H9 (cell line): ENCODE results near the gene ACSF3. TPM values are rescaled to one million over a fixed set of nuclear protein-coding genes. Genes with fewer than 3 reads are reported as not detected.

Experiments
- DNase-seq: peaks from one replicate; pipeline ENCODE4 v3.0.0-alpha.2; 2017
- H2AFZ ChIP-seq: one replicate; pipeline ENCODE4 v1.6.1; 2013; ENCODE audit warnings: mild to moderate bottlenecking, low read length, control low read depth, moderate library complexity
- H2AK5ac ChIP-seq: 2 replicates; pipeline ENCODE4 v1.6.1; 2013; ENCODE audit warnings: low read length, control low read depth, mixed read lengths; ENCODE audit not compliant: insufficient read length
- H2BK120ac ChIP-seq: one replicate; pipeline ENCODE4 v1.6.1; 2013; ENCODE audit warnings: low read depth, mild to moderate bottlenecking, low read length, control low read depth, inconsistent platforms; ENCODE audit not compliant: poor library complexity, severe bottlenecking
- H2BK12ac ChIP-seq: 2 replicates; pipeline ENCODE4 v1.6.1; 2013; ENCODE audit warnings: low read length, control low read depth, mixed read lengths, low read depth; ENCODE audit not compliant: insufficient read length
- H2BK15ac ChIP-seq: 2 replicates; pipeline ENCODE4 v1.6.1; 2013; ENCODE audit warnings: low read depth, low read length, control low read depth
- H2BK20ac ChIP-seq: one replicate; pipeline ENCODE4 v1.6.1; 2013; ENCODE audit warnings: low read depth, mild to moderate bottlenecking, low read length, control low read depth, inconsistent platforms; ENCODE audit not compliant: poor library complexity, severe bottlenecking
- H2BK5ac ChIP-seq: 2 replicates; pipeline ENCODE4 v1.6.1; 2013; ENCODE audit warnings: low read length, control low read depth, mixed read lengths; ENCODE audit not compliant: insufficient read length
- H3K14ac ChIP-seq: 2 replicates; pipeline ENCODE4 v1.6.1; 2013; ENCODE audit warnings: low read length, control low read depth; ENCODE audit not compliant: insufficient read depth
- H3K18ac ChIP-seq: 2 replicates; pipeline ENCODE4 v1.6.1; 2013; ENCODE audit warnings: low read depth, mild to moderate bottlenecking, mixed read lengths, low read length, control low read depth; ENCODE audit not compliant: insufficient read length
- H3K23ac ChIP-seq: 2 replicates; pipeline ENCODE4 v1.6.1; 2013; ENCODE audit warnings: low read length, control low read depth, mixed read lengths, low read depth; ENCODE audit not compliant: insufficient read length
- H3K23me2 ChIP-seq: 2 replicates; pipeline ENCODE4 v1.6.1; 2013; ENCODE audit warnings: low read depth, mild to moderate bottlenecking, mixed read lengths, low read length, control low read depth; ENCODE audit not compliant: insufficient read length, poor library complexity, severe bottlenecking
- H3K27ac ChIP-seq: 2 replicates; pipeline ENCODE4 v1.5.1; 2013; ENCODE audit warnings: low read length, control low read depth, mixed read lengths, low read depth; ENCODE audit not compliant: insufficient read length
- H3K27me3 ChIP-seq: 2 replicates; pipeline ENCODE4 v1.6.1; 2013; ENCODE audit warnings: low read length, control low read depth, inconsistent platforms; ENCODE audit not compliant: insufficient read depth
- H3K4ac ChIP-seq: 2 replicates; pipeline ENCODE4 v1.6.1; 2013; ENCODE audit warnings: low read depth, mild to moderate bottlenecking, control low read depth, inconsistent platforms, low read length, moderate library complexity
- H3K4me1 ChIP-seq: 2 replicates; pipeline ENCODE4 v1.6.1; 2013; ENCODE audit warnings: low read length, control low read depth, inconsistent platforms; ENCODE audit not compliant: insufficient read depth
- H3K4me2 ChIP-seq: 2 replicates; pipeline ENCODE4 v1.6.1; 2013; ENCODE audit warnings: low read length, control low read depth, mixed read lengths; ENCODE audit not compliant: insufficient read length, insufficient read depth
- H3K56ac ChIP-seq: 2 replicates; pipeline ENCODE4 v1.6.1; 2013; ENCODE audit warnings: low read depth, mild to moderate bottlenecking, mixed read lengths, low read length, control low read depth; ENCODE audit not compliant: insufficient read length
- H3K79me1 ChIP-seq: 2 replicates; pipeline ENCODE4 v1.6.1; 2013; ENCODE audit warnings: low read depth, mild to moderate bottlenecking, moderate library complexity, low read length, control low read depth, inconsistent platforms; ENCODE audit not compliant: insufficient read depth, poor library complexity, severe bottlenecking
- H3K79me2 ChIP-seq: 2 replicates; pipeline ENCODE4 v1.6.1; 2013; ENCODE audit warnings: low read length, control low read depth, inconsistent platforms; ENCODE audit not compliant: insufficient read depth
- H3K9ac ChIP-seq: 2 replicates; pipeline ENCODE4 v1.6.1; 2013; ENCODE audit warnings: low read length, control low read depth, mixed read lengths; ENCODE audit not compliant: insufficient read length; ENCODE audit errors: extremely low read depth
- H3K9me3 ChIP-seq: one replicate; pipeline ENCODE4 v1.6.1; 2013; ENCODE audit warnings: low read depth, low read length, inconsistent platforms; ENCODE audit not compliant: control insufficient read depth
- H3T11ph ChIP-seq: one replicate; pipeline ENCODE4 v1.6.1; 2013; ENCODE audit warnings: mild to moderate bottlenecking, low read length, control low read depth, inconsistent platforms
- H4K20me1 ChIP-seq: one replicate; pipeline ENCODE4 v1.6.1; 2013; ENCODE audit not compliant: control insufficient read depth, insufficient read length, insufficient read depth
- H4K5ac ChIP-seq: 2 replicates; pipeline ENCODE4 v1.6.1; 2013; ENCODE audit warnings: low read depth, mild to moderate bottlenecking, mixed read lengths, low read length, control low read depth; ENCODE audit not compliant: insufficient read length
- H4K8ac ChIP-seq: replicated peaks from 2 replicates; pipeline ENCODE4 v1.6.1; 2013; ENCODE audit warnings: low read length, control low read depth, mixed read lengths, low read depth; ENCODE audit not compliant: insufficient read length
- H4K91ac ChIP-seq: 2 replicates; pipeline ENCODE4 v1.6.1; 2013; ENCODE audit warnings: low read depth, mild to moderate bottlenecking, moderate library complexity, mixed read lengths, low read length, control low read depth; ENCODE audit not compliant: insufficient read length
- H3K27ac Mint-ChIP-seq, 3 experiments: 2 replicates in 2 of 3; 3 replicates in 1 of 3; pipeline ENCODE4 v1.8.0; 2020 to 2021; ENCODE audit warnings: mixed read lengths in 3 of 3, mild to moderate bottlenecking in 1 of 3, moderate library complexity in 1 of 3
- H3K27me3 Mint-ChIP-seq: 2 replicates; pipeline ENCODE4 v1.8.0; 2021; ENCODE audit warnings: low read depth, mild to moderate bottlenecking, moderate library complexity, mixed read lengths
- H3K36me3 Mint-ChIP-seq, 3 experiments: 2 replicates in 2 of 3; 3 replicates in 1 of 3; pipeline ENCODE4 v1.8.0; 2020 to 2021; ENCODE audit warnings: low read depth in 3 of 3, mixed read lengths in 3 of 3; ENCODE audit not compliant: insufficient read depth in 1 of 3
- H3K4me1 Mint-ChIP-seq, 2 experiments: 2 replicates each; pipeline ENCODE4 v1.8.0; 2020; ENCODE audit warnings: mixed read lengths in 2 of 2
- H3K4me3 Mint-ChIP-seq, 2 experiments: 2 replicates in 1 of 2; 3 replicates in 1 of 2; pipeline ENCODE4 v1.8.0; 2020 to 2021; ENCODE audit warnings: mild to moderate bottlenecking in 2 of 2, mixed read lengths in 2 of 2, moderate library complexity in 1 of 2
- H3K9me3 Mint-ChIP-seq, 2 experiments: 2 replicates in 1 of 2; 3 replicates in 1 of 2; pipeline ENCODE4 v1.8.0; 2020; ENCODE audit warnings: mild to moderate bottlenecking in 2 of 2, mixed read lengths in 2 of 2, moderate library complexity in 1 of 2
- WGBS: extraction: QIAGEN DNeasy Blood & Tissue Kit; methylation state at CpG from one replicate; pipeline ENCODE4 v1.1.7; 2013; ENCODE audit warnings: missing lambda C conversion rate, low lambda C conversion rate, mixed read lengths; ENCODE audit not compliant: insufficient read length; ENCODE audit errors: extremely low coverage; 5-methylcytosine and 5-hydroxymethylcytosine counted together
- total RNA-seq: library from RNA; stranded (reverse); gene quantifications from 2 replicates; pipeline ENCODE4 v1.2.1, GENCODE V29; 2021
- TF ChIP-seq, protein P1 (sequence below): fragments of 200-600 bp; sonication (generic); conservative IDR thresholded peaks from 3 replicates; pipeline ENCODE4 v1.8.0; 2021; ENCODE audit warnings: antibody characterized with exemption, mild to moderate bottlenecking

The ACSF3 gene
- total RNA-seq, 1 experiment from 2014 or later = 31.3 TPM

DNA sequence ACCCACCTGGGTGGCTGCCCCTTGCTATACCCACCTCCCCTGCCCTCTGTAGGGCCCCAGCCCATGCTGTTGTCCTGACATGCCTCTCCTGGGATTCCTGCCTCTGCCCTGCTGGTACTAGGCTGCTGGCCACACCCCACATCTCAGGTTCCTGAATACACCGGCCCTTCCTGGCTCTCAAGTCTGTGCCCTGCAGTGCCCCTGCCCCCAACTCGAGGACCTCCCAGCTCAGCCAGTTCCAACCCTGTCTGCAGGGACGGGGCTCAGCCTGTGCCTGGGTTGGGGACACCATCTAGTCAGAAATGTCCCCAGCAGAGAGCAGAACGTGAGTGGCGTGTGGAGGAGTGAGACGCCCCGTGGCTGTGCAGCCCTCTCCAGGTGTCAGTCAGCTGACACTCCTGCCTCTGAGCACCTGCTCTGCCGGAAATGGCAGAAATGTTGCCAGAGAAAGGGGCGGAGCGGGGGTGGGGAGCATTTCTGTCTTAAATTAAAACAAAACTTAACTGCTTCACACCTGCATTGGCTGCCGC, 28.7 kb downstream of the ACSF3 start:
- Histone ChIP-seq H4K20me1 (no peaks in the 10 kb centered on the region), H3K4me1 (no peaks in the 10 kb centered on the region; the same call in 1 of the 2 replicates), H3K4me2 (no peak overlapping the region), H2AK5ac (no peak overlapping the region), H3K79me1 (no peaks in the 10 kb centered on the region), H2BK12ac (no peak overlapping the region), H4K5ac (no peak overlapping the region), H2AFZ (no peak overlapping the region), H3K56ac (no peak overlapping the region), H2BK20ac (no peak overlapping the region), H3K9ac (no peak overlapping the region), H3K79me2 (no peaks in the 10 kb centered on the region), H3K14ac (no peak overlapping the region), H2BK15ac (no peak overlapping the region), H4K8ac (no peak overlapping the region), H3K9me3 (no peaks in the 10 kb centered on the region), H3K27me3 (no peaks in the 10 kb centered on the region), H2BK120ac (no peak overlapping the region), H3K23me2 (no peaks in the 10 kb centered on the region), H3T11ph (no peak overlapping the region), H3K4ac (no peak overlapping the region), H2BK5ac (no peak overlapping the region), H3K18ac (no peak overlapping the region), H3K23ac (no peak overlapping the region), H3K27ac (no peak overlapping the region), H4K91ac (no peak overlapping the region)
- H3K36me3 Mint-ChIP-seq = peaks cover 24 to 63% (median 53%) of the 10 kb centered on the region in 3 experiments
- no peak for DNase-seq
- H3K9me3 Mint-ChIP-seq = no peaks in the 10 kb centered on the region; a peak in 2 of 5 replicates
- TF ChIP-seq, protein P1, sequence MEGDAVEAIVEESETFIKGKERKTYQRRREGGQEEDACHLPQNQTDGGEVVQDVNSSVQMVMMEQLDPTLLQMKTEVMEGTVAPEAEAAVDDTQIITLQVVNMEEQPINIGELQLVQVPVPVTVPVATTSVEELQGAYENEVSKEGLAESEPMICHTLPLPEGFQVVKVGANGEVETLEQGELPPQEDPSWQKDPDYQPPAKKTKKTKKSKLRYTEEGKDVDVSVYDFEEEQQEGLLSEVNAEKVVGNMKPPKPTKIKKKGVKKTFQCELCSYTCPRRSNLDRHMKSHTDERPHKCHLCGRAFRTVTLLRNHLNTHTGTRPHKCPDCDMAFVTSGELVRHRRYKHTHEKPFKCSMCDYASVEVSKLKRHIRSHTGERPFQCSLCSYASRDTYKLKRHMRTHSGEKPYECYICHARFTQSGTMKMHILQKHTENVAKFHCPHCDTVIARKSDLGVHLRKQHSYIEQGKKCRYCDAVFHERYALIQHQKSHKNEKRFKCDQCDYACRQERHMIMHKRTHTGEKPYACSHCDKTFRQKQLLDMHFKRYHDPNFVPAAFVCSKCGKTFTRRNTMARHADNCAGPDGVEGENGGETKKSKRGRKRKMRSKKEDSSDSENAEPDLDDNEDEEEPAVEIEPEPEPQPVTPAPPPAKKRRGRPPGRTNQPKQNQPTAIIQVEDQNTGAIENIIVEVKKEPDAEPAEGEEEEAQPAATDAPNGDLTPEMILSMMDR = no peak
- H3K27me3 Mint-ChIP-seq = no peaks in the 10 kb centered on the region
- no peak overlapping the region for H3K4me3 Mint-ChIP-seq
- WGBS = no CpG with 5 or more reads among the region's 11 CpGs
- H3K4me1 Mint-ChIP-seq = peaks cover 6 to 9% of the 10 kb centered on the region in 2 experiments; a peak in 2 of 4 replicates
- H3K27ac Mint-ChIP-seq = no peak overlapping the region; a peak in 1 of 7 replicates
